CD14-positive monocyte (primary cell): ENCODE data around the gene STAT5A. TPM values are rescaled to one million over a fixed set of nuclear protein-coding genes. Genes with fewer than 3 reads are reported as not detected.
A peak's percentile ranks its signal among the peaks of the same experiment; 100 is the strongest.

Source experiments
- DNase-seq, 3 donors: peaks; one replicate each; pipeline ENCODE4 v3.0.0-alpha.2; 2011 to 2022
- H2AFZ ChIP-seq: 2 replicates; pipeline ENCODE4 v1.6.0; 2012; ENCODE audit warnings: mild to moderate bottlenecking, low read depth, low read length, inconsistent platforms; ENCODE audit not compliant: insufficient read depth, poor library complexity, severe bottlenecking
- H3K27ac ChIP-seq, 2 donors: 1 replicate in 1 of 2; 2 replicates in 1 of 2; pipeline ENCODE4 v1.5.1; 2012 to 2013; ENCODE audit warnings: low read length in 2 of 2, control low read depth in 1 of 2, inconsistent platforms in 1 of 2, low read depth in 1 of 2, mild to moderate bottlenecking in 1 of 2
- H3K27me3 ChIP-seq, 2 donors: one replicate each; pipeline versions ENCODE4 v1.6.0 to v1.6.1; 2011 to 2013; ENCODE audit warnings: low read length in 2 of 2; ENCODE audit not compliant: control insufficient read depth in 2 of 2, insufficient read depth in 2 of 2
- H3K36me3 ChIP-seq, 2 donors: replicated peaks in 1 of 2; 1 replicate in 1 of 2; 2 replicates in 1 of 2; pipeline versions ENCODE4 v1.5.1 to v1.6.1; 2012 to 2013; ENCODE audit warnings: low read length in 2 of 2, control low read depth in 1 of 2, inconsistent platforms in 1 of 2, mild to moderate bottlenecking in 1 of 2; ENCODE audit not compliant: insufficient read depth in 2 of 2, control insufficient read depth in 1 of 2
- H3K4me1 ChIP-seq, 2 donors: 1 replicate in 1 of 2; 2 replicates in 1 of 2; pipeline versions ENCODE4 v1.5.1 to v1.6.1; 2012 to 2013; ENCODE audit warnings: low read length in 2 of 2, control low read depth in 1 of 2, inconsistent platforms in 1 of 2, mild to moderate bottlenecking in 1 of 2, moderate library complexity in 1 of 2; ENCODE audit not compliant: insufficient read depth in 2 of 2, control insufficient read depth in 1 of 2
- H3K4me2 ChIP-seq: replicated peaks from 2 replicates; pipeline ENCODE3; 2012; ENCODE audit warnings: low read length, moderate library complexity, mild to moderate bottlenecking; ENCODE audit not compliant: poor library complexity, severe bottlenecking; ENCODE audit errors: extremely low read depth
- H3K4me3 ChIP-seq, 3 experiments: fragments of 200-600 bp in 1 of 3; sonication (generic) in 1 of 3; replicated peaks in 1 of 3; 1 replicate in 2 of 3; 2 replicates in 1 of 3; pipeline ENCODE4 v1.5.1; 2011 to 2013; ENCODE audit warnings: low read length in 3 of 3, mild to moderate bottlenecking in 3 of 3, control low read depth in 2 of 3, low read depth in 2 of 3, inconsistent platforms in 1 of 3, moderate library complexity in 1 of 3
- H3K79me2 ChIP-seq: 2 replicates; pipeline ENCODE4 v1.6.0; 2012; ENCODE audit warnings: mild to moderate bottlenecking, control low read depth, inconsistent platforms, low read length, moderate library complexity; ENCODE audit not compliant: insufficient read depth
- H3K9ac ChIP-seq: 2 replicates; pipeline ENCODE4 v1.6.0; 2017; ENCODE audit warnings: low read length, mild to moderate bottlenecking; ENCODE audit not compliant: insufficient read depth, poor library complexity, severe bottlenecking
- H3K9me3 ChIP-seq, 2 donors: replicated peaks in 1 of 2; 1 replicate in 1 of 2; 2 replicates in 1 of 2; pipeline versions ENCODE4 v1.5.1 to v1.6.1; 2012 to 2013; ENCODE audit warnings: low read length in 2 of 2, control low read depth in 1 of 2; ENCODE audit not compliant: control insufficient read depth in 1 of 2, insufficient read depth in 1 of 2
- H4K20me1 ChIP-seq: 2 replicates; pipeline ENCODE4 v1.6.0; 2012; ENCODE audit warnings: mild to moderate bottlenecking, low read length, control low read depth, moderate library complexity; ENCODE audit not compliant: insufficient read depth
- H3K27ac Mint-ChIP-seq, 7 donors: one replicate each; pipeline ENCODE4 v1.8.0; 2020; ENCODE audit warnings: mild to moderate bottlenecking in 7 of 7, mixed read lengths in 7 of 7, moderate library complexity in 6 of 7, inconsistent platforms in 2 of 7
- H3K27me3 Mint-ChIP-seq, 3 donors: one replicate each; pipeline ENCODE4 v1.8.0; 2021 to 2022; ENCODE audit warnings: low read depth in 3 of 3, mild to moderate bottlenecking in 3 of 3, mixed read lengths in 3 of 3, moderate library complexity in 3 of 3, inconsistent platforms in 1 of 3
- H3K36me3 Mint-ChIP-seq, 2 donors: one replicate each; pipeline ENCODE4 v1.8.0; 2020; ENCODE audit warnings: mixed read lengths in 2 of 2, inconsistent platforms in 1 of 2, mild to moderate bottlenecking in 1 of 2
- H3K4me1 Mint-ChIP-seq: one replicate; pipeline ENCODE4 v1.8.0; 2020; ENCODE audit warnings: mild to moderate bottlenecking, mixed read lengths
- H3K4me3 Mint-ChIP-seq, 2 donors: one replicate each; pipeline ENCODE4 v1.8.0; 2020; ENCODE audit warnings: mild to moderate bottlenecking in 2 of 2, mixed read lengths in 2 of 2, moderate library complexity in 1 of 2
- H3K9me3 Mint-ChIP-seq, 7 donors: one replicate each; pipeline ENCODE4 v1.8.0; 2020 to 2022; ENCODE audit warnings: mixed read lengths in 7 of 7, mild to moderate bottlenecking in 6 of 7, moderate library complexity in 6 of 7, inconsistent platforms in 2 of 7
- CTCF ChIP-seq: fragments of 200-600 bp; IDR thresholded peaks from one replicate; pipeline ENCODE4 v1.8.0; 2022; ENCODE audit warnings: antibody characterized with exemption, mild to moderate bottlenecking
- WGBS: methylation state at CpG from one replicate; pipeline ENCODE4 v1.1.5; 2013; ENCODE audit warnings: missing lambda C conversion rate; ENCODE audit not compliant: insufficient coverage; 5-methylcytosine and 5-hydroxymethylcytosine counted together
- intact Hi-C, 2 donors: fragments of 100-400 bp; cut with micrococcal nuclease; formaldehyde crosslinking; loops; one replicate each; pipeline versions ENCODE4 v1.15.0 to v1.15.1; 2023
- polyA plus RNA-seq, 3 donors: library from polyadenylated mRNA; depleted of rRNA in 1 of 3; unstranded in 2 of 3; stranded (reverse) in 1 of 3; fragments of 300-500 nt in 2 of 3; fragments of >200 nt in 1 of 3; fragmentation: Illumina TruSeq in 2 of 3; gene quantifications; 1 replicate in 2 of 3; 2 replicates in 1 of 3; pipeline ENCODE4 v1.2.3, GENCODE V29; 2012 to 2021

STAT5A gene
- polyA plus RNA-seq, 3 donors, result 30.5 to 91.1 (median 49.8) TPM

GRCh38 chr17:42290577-42290976 is 2.3 kb downstream of the STAT5A start:
- no peak for DNase-seq
- Mint-ChIP-seq H3K36me3 (peaks cover 42 to 59% of the 10 kb centered on the region in 2 donors), H3K4me3 (no peak overlapping the region), H3K27ac (peak overlapping the region in 4 of 7 donors; percentile 14 to 83 (median 36)), H3K27me3 (peaks cover 0 to 3% (median 0%) of the 10 kb centered on the region in 3 donors), H3K4me1 (peaks cover 71% of the 10 kb centered on the region), H3K9me3 (no peaks in the 10 kb centered on the region)
- H3K27me3 ChIP-seq, result no peaks in the 10 kb centered on the region
- peaks cover 51 to 65% of the 10 kb centered on the region in 2 donors for H3K4me1 ChIP-seq
- H3K27ac ChIP-seq, result no peak overlapping the region
- H4K20me1 ChIP-seq, result peaks cover 69% of the 10 kb centered on the region
- intact Hi-C loops, result no loop called here
- no peaks in the 10 kb centered on the region for H3K9me3 ChIP-seq
- no peak for TF ChIP-seq CTCF
- no peak overlapping the region for H2AFZ ChIP-seq
- no peak overlapping the region for H3K4me2 ChIP-seq
- peak overlapping the region in 1 of 3 experiments; percentile 87 for H3K4me3 ChIP-seq
- H3K36me3 ChIP-seq, result peaks cover 30 to 49% of the 10 kb centered on the region in 2 donors
- no CpG with 5 or more reads among the region's 5 CpGs for WGBS
- no peak overlapping the region for H3K9ac ChIP-seq
- peaks cover 75% of the 10 kb centered on the region for H3K79me2 ChIP-seq

DNA sequence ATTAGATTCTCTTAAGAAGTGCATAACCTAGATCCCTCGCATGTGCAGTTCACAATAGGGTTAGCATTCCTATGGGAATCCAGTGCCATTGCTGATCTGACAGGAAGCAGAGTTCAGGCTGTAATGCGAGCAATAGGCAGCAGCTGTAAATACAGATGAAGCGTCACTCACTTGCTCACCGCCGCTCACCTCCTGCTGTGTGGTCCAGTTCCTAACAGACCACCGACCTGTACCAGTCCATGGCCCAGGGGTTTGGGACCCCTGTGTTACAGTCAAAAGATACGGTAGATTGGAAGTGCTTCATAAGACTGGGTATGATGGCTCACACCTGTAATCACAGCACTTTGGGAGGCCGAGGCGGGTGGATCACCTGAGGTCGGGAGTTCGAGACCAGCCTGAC is 2.8 kb downstream of the STAT5A start:
- Histone ChIP-seq H3K36me3 (peaks cover 36 to 55% of the 10 kb centered on the region in 2 donors), H3K4me3 (no peak overlapping the region), H3K4me2 (no peak overlapping the region), H2AFZ (no peak overlapping the region), H3K79me2 (peaks cover 76% of the 10 kb centered on the region), H3K9me3 (no peaks in the 10 kb centered on the region), H3K4me1 (peaks cover 48 to 59% of the 10 kb centered on the region in 2 donors), H4K20me1 (peaks cover 75% of the 10 kb centered on the region), H3K27me3 (no peaks in the 10 kb centered on the region), H3K27ac (no peak overlapping the region), H3K9ac (no peak overlapping the region)
- WGBS, result 96% methylated on average over 6 of the region's 11 CpGs
- Mint-ChIP-seq H3K36me3 (peaks cover 48 to 65% of the 10 kb centered on the region in 2 donors), H3K27me3 (peaks cover 0 to 3% (median 0%) of the 10 kb centered on the region in 3 donors), H3K9me3 (no peaks in the 10 kb centered on the region), H3K4me1 (peaks cover 65% of the 10 kb centered on the region), H3K4me3 (no peak overlapping the region), H3K27ac (peak overlapping the region in 2 of 7 donors; percentile 57 to 83)
- DNase-seq, result no peak
- intact Hi-C loops, result no loop called here
- TF ChIP-seq CTCF, result no peak
